ENCODE results near the gene BMS1.
"Not testable (repeated sequence)": the region's sequence is repeated elsewhere in the genome, so short reads cannot be mapped to it uniquely, and the experiment has no call there.

The BMS1 gene

GRCh38 chr10:42801135-42801534 is 18.5 kb downstream of the BMS1 start:
- DNase-seq, result no peak

GRCh38 chr10:42802876-42803275 is 20.3 kb downstream of the BMS1 start:
- no peak for DNase-seq

- no peak for DNase-seq
These were observed 27.1 kb downstream of the BMS1 start for GRCh38 chr10:42809676-42810075.

- no peak for DNase-seq
These were observed 29.4 kb downstream of the BMS1 start for GRCh38 chr10:42812028-42812427.

GRCh38 chr10:42813989-42814687 is 31.5 kb downstream of the BMS1 start:
- not testable (repeated sequence) for DNase-seq

- DNase-seq, result not testable (repeated sequence)
These were observed 33.7 kb downstream of the BMS1 start for GRCh38 chr10:42816334-42816733.

GRCh38 chr10:42816912-42817311 is 34.3 kb downstream of the BMS1 start:
- DNase-seq, result no peak

- DNase-seq, result not testable (repeated sequence)
These were observed 34.8 kb downstream of the BMS1 start for GRCh38 chr10:42817417-42817816.

GRCh38 chr10:42826759-42827158 is 44.2 kb downstream of the BMS1 start:
- DNase-seq, result not testable (repeated sequence)

GRCh38 chr10:42827201-42827600 is 44.6 kb downstream of the BMS1 start:
- no peak for DNase-seq

GRCh38 chr10:42828391-42828790 is 45.8 kb downstream of the BMS1 start:
- not testable (repeated sequence) for DNase-seq

- DNase-seq, result no peak
These were observed 47.6 kb downstream of the BMS1 start for GRCh38 chr10:42830237-42830636.

- DNase-seq, result no peak
These were observed 53.5 kb downstream of the BMS1 start for GRCh38 chr10:42836096-42836495.

- DNase-seq, result no peak
These were observed 54.3 kb downstream of the BMS1 start for GRCh38 chr10:42836771-42837468.

- not testable (repeated sequence) for DNase-seq
These were observed 62.2 kb downstream of the BMS1 start for GRCh38 chr10:42844810-42845209.

- DNase-seq, result not testable (repeated sequence)
These were observed 64.7 kb downstream of the BMS1 start for GRCh38 chr10:42847261-42847660.

- DNase-seq, result no peak
These were observed 68.3 kb downstream of the BMS1 start for GRCh38 chr10:42850931-42851330.

GRCh38 chr10:42859256-42859655 is 76.7 kb downstream of the BMS1 start:
- DNase-seq, result no peak

GRCh38 chr10:42860016-42860415 is 77.4 kb downstream of the BMS1 start:
- DNase-seq, result not testable (repeated sequence)

GRCh38 chr10:42862801-42863200 is 80.2 kb downstream of the BMS1 start:
- DNase-seq, result not testable (repeated sequence)

GRCh38 chr10:42864575-42864974 is 82.0 kb downstream of the BMS1 start:
- no peak for DNase-seq

GRCh38 chr10:42865716-42866114 is 83.1 kb downstream of the BMS1 start:
- no peak for DNase-seq

- no peak for DNase-seq
These were observed 83.8 kb downstream of the BMS1 start for GRCh38 chr10:42866115-42866995.

Data from NCI-H1436 treated with DMSO at 0.1 percent for 48 hours (cell line).